HAP-1 (cell line): ENCODE data around the gene TLCD3B.

ENCODE experiments used
- DNase-seq, 2 experiments: peaks; one replicate each; pipeline ENCODE4 v3.0.0-alpha.2; 2016 to 2020; ENCODE audit warnings: low spot score in 2 of 2
- H3K27me3 ChIP-seq: fragments of 250-450 bp; sonication (Bioruptor Pico); 2 replicates; pipeline ENCODE4 v1.5.1; 2020; ENCODE audit warnings: low read depth, mild to moderate bottlenecking, moderate library complexity
- H3K36me3 ChIP-seq: fragments of 250-450 bp; sonication (Bioruptor Pico); replicated peaks from 2 replicates; pipeline ENCODE4 v1.5.1; 2020; ENCODE audit warnings: mild to moderate bottlenecking
- H3K4me1 ChIP-seq: fragments of 250-450 bp; sonication (Bioruptor Pico); 2 replicates; pipeline ENCODE4 v1.5.1; 2020; ENCODE audit warnings: mild to moderate bottlenecking
- H3K4me3 ChIP-seq: fragments of 250-450 bp; sonication (Bioruptor Pico); 2 replicates; pipeline ENCODE4 v1.5.1; 2020; ENCODE audit warnings: mild to moderate bottlenecking, moderate library complexity
- H3K9me3 ChIP-seq: fragments of 250-450 bp; sonication (Bioruptor Pico); 2 replicates; pipeline ENCODE4 v1.5.1; 2020; ENCODE audit warnings: mild to moderate bottlenecking, moderate library complexity
- in situ Hi-C: fragments of 300-500 bp; cut with MboI; formaldehyde crosslinking; loops from 3 replicates; pipeline ENCODE4 v1.14.3; 2020; ENCODE audit warnings: low sequenced_read_pairs, inconsistent platforms, mixed read lengths

Gene TLCD3B

DNA sequence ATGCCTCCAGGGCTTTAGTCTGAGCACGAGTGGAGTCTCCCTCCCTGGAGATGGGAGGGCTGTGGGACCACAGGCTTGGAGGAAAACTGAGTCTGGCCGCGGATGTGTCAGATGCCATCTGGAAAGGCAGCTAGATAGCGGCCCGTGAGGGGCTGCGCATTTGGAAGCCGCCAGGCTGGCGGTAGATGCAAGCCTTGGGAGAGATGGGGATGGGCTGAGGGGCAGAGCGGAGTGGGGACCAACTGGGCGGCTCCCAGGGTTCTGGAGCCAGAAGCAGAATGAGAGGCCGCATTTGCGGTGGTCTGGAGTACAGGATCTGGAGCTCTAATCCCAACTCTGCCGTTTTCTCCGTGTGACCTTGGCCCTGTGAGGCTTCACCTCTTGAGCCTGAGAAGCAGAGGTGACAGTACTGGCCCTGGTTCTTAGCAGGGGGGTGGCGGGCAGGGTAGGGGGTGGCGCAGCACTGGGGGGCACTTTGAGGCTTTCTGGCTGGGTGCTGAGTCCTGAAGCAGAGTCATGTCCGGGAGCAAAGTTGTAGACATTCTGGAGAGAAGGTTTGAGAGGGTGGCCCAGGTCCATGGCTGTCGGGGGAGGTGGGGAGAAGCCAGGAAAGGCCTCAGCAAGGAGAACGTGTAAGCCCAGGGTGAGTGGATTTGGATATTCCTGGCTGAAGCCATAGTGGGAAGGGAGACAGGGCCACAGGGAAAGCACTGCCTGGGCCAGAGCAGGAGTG, 28.3 kb downstream of the TLCD3B start:
- Histone ChIP-seq H3K4me1 (no peaks in the 10 kb centered on the region), H3K27me3 (no peaks in the 10 kb centered on the region), H3K9me3 (no peaks in the 10 kb centered on the region), H3K36me3 (peaks cover 46% of the 10 kb centered on the region), H3K4me3 (no peak overlapping the region)
- DNase-seq: no peak
- in situ Hi-C loops: no loop called here

DNA sequence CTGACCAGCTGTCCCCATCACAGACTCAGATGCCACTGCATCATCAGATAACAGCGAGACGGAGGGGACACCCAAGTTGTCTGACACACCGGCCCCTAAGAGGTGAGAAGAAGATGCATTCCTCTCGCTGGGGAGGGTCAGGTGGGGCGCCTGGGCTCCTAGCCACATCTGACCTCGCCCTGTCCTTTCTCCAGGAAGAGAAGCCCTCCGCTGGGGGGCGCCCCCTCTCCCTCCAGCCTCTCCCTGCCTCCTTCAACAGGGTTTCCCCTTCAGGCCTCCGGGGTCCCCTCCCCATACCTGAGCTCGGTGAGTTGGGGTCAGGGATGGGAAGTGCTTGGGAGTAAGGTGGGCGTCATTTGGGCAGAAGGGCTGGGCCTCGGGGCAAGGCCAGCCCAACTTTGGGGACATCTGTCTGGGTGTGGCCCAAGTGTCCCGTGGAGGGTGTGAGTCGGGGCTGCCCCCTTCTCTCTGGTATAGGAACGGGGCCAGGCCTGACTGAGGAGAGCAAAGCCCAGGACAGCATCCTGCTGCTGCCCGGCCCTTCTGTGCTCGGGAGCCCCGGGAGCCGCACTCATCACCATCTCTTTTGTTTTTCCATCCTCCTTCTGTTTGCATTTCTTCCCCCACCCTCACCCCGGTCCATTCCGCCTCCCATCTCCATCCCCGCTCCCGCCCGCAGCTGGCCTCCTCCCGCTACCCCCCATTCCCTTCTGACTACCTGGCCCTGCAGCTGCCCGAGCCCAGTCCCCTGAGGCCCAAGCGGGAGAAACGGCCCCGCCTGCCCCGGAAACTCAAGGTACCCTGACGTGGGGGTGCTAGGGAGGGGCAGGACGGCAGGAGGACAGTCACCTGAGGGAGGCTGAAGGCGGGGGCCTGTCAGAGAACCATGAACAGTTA, 30.1 kb downstream of the TLCD3B start:
- no peaks in the 10 kb centered on the region for H3K9me3 ChIP-seq
- peaks cover 4% of the 10 kb centered on the region for H3K4me1 ChIP-seq
- peaks cover 44% of the 10 kb centered on the region for H3K36me3 ChIP-seq
- DNase-seq: no peak
- H3K27me3 ChIP-seq: no peaks in the 10 kb centered on the region
- H3K4me3 ChIP-seq: no peak overlapping the region
- in situ Hi-C loops: no loop called here

- in situ Hi-C loops: no loop called here
Measured at GRCh38 chr16:29999605-30000004, 31.5 kb downstream of the TLCD3B start.

GRCh38 chr16:29996766-29997250, 34.3 kb downstream of the TLCD3B start:
- DNase-seq: no peak
- no peaks in the 10 kb centered on the region for H3K9me3 ChIP-seq
- peak overlapping the region; percentile 92 for H3K4me3 ChIP-seq
- no peaks in the 10 kb centered on the region for H3K27me3 ChIP-seq
- H3K4me1 ChIP-seq: peaks cover 13% of the 10 kb centered on the region
- in situ Hi-C loops: no loop called here
- peaks cover 51% of the 10 kb centered on the region for H3K36me3 ChIP-seq

More at GRCh38 chr16:29999605-30000004, 31.5 kb downstream of the TLCD3B start:
- Histone ChIP-seq H3K9me3 (no peaks in the 10 kb centered on the region), H3K27me3 (no peaks in the 10 kb centered on the region), H3K4me1 (peaks cover 11% of the 10 kb centered on the region), H3K4me3 (no peak overlapping the region), H3K36me3 (peaks cover 44% of the 10 kb centered on the region)
- no peak for DNase-seq

- in situ Hi-C loops: no loop called here
- Histone ChIP-seq H3K36me3 (peaks cover 48% of the 10 kb centered on the region), H3K4me3 (peak within 1 kb of the TSS; percentile 92), H3K27me3 (no peaks in the 10 kb centered on the region), H3K9me3 (no peaks in the 10 kb centered on the region), H3K4me1 (peaks cover 13% of the 10 kb centered on the region)
- peak; percentile 95 to 99 for DNase-seq
Measured at GRCh38 chr16:29995911-29996765, 34.9 kb downstream of the TLCD3B start, which contains the start of gene INO80E. INO80E (plus strand) TSS chr16:29996241; CDS start chr16:29996311, 70 bp downstream.

- Histone ChIP-seq H3K4me1 (peaks cover 13% of the 10 kb centered on the region), H3K4me3 (peak within 1 kb of the TSS; percentile 92), H3K27me3 (no peaks in the 10 kb centered on the region), H3K36me3 (peaks cover 45% of the 10 kb centered on the region), H3K9me3 (no peaks in the 10 kb centered on the region)
- in situ Hi-C loops: no loop called here
- peak; percentile 82 to 90 for DNase-seq
Measured at GRCh38 chr16:29995324-29995910, 35.7 kb downstream of the TLCD3B start, which contains the start of gene HIRIP3. HIRIP3 (minus strand) TSS chr16:29995617; CDS start chr16:29995605, 12 bp downstream.

GRCh38 chr16:29994600-29995323, 36.3 kb downstream of the TLCD3B start:
- H3K36me3 ChIP-seq: peaks cover 48% of the 10 kb centered on the region
- H3K27me3 ChIP-seq: no peaks in the 10 kb centered on the region
- H3K4me1 ChIP-seq: peaks cover 13% of the 10 kb centered on the region
- peak; percentile 45 to 81 for DNase-seq
- no peaks in the 10 kb centered on the region for H3K9me3 ChIP-seq
- peak overlapping the region; percentile 92 for H3K4me3 ChIP-seq
- in situ Hi-C loops: no loop called here

DNA sequence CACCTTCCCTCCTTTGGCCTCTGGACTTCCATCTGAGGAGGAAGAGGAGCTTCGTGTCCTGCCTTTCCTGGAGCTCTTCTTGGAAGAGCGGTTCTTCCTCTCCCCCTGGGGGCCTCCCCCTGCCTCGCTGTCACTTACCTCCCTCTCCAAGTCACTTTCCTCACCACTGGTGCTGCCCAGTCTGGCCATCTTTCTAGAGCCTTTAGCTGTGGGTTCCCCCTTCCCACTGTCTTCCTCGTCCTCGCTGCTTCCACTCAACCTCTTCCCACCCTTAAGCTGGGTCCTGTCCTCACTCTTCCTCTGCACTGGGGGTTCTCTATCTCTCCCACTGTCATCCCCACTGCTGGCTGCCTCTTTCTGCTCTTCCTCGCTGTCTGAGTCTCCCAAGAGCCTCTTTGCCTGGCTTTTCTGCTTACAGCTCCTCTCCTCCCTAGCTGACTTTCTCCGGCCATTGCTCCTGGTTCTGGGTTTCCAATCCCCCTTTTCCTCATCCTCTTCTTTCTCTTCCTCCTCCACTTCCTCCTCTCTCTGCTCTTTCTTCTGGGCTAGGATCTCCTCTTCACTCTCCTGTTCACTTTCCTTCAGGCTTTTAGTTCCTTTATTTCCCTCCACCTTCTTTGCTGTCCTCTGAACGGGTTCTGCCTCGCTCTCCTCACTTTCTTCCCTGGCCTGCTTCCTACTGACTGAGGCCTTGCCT, 37.0 kb downstream of the TLCD3B start:
- no peaks in the 10 kb centered on the region for H3K27me3 ChIP-seq
- in situ Hi-C loops: no loop called here
- H3K4me1 ChIP-seq: peaks cover 13% of the 10 kb centered on the region
- no peak for DNase-seq
- H3K4me3 ChIP-seq: no peak overlapping the region
- peaks cover 48% of the 10 kb centered on the region for H3K36me3 ChIP-seq
- no peaks in the 10 kb centered on the region for H3K9me3 ChIP-seq

DNA sequence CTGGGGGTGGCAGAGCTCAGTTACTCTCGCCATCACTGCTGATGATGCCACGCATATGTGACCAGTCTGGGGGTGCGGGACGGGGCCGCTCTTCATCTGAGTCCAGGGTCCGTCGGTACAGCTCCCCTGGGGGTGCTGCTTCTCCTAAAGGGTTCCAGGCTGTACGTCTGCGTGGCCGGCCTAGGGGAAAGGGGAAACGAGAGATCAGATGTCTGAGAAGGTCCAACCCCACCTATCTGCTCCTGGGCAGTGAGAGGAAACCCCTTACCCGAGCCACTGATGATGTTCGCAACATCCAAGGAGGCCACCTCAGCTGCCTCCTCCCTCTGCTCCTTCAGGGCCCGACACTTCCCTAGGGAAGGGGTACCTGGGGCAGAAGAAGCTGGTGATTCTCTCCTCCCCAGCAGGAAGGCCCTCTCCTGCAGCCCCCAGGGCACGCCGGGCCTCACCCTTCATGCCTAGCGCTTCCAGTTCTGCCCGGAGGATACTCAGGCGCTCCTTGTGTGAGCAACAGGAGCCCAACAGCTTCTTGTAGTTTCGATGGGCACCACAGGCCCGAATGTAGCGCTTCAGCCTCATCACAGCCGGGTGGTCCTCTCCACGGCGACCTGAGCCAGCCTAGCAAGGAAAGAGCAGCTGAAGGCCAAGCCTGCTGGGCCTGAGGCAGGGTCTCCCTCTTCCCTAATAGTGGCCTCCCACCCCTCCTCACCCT, 37.7 kb downstream of the TLCD3B start:
- Histone ChIP-seq H3K4me1 (peaks cover 13% of the 10 kb centered on the region), H3K27me3 (no peaks in the 10 kb centered on the region), H3K9me3 (no peaks in the 10 kb centered on the region), H3K36me3 (peaks cover 52% of the 10 kb centered on the region), H3K4me3 (no peak overlapping the region)
- in situ Hi-C loops: no loop called here
- no peak for DNase-seq

DNA sequence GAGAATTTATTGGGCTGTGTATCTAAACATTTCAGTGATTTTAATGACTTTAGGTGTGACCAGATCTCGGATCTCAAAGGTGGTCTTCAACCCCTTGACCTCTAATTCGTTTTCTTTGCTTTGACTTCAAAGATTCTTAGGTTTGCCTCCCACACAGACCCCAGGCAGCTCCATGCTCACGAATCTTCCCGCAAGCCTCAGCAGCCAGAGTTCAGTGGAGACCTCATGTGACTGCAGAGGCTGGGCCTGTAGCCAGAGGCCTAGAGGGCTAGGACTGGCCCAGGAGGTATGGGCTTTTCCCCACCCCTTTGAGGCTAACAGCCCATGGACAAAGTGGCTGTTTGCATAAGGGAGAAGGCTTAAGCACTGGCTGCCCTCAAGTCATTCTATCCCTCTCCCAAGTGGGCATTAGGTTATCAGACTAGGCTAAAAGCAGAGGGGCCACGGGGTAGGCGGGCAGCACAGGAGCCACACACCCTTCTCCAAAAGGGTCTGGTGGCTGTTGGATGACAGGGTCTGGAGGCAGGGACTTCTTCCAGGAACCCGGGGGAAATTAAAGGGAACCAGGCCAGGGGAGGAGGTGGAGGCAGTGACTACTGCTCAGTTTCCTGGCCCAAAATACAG, 38.6 kb downstream of the TLCD3B start:
- Histone ChIP-seq H3K36me3 (peaks cover 59% of the 10 kb centered on the region), H3K27me3 (no peaks in the 10 kb centered on the region), H3K4me1 (peaks cover 13% of the 10 kb centered on the region), H3K9me3 (no peaks in the 10 kb centered on the region), H3K4me3 (no peak overlapping the region)
- in situ Hi-C loops: no loop called here
- no peak for DNase-seq

GRCh38 chr16:29991571-29991904, 39.5 kb downstream of the TLCD3B start:
- H3K4me3 ChIP-seq: no peak overlapping the region
- no peaks in the 10 kb centered on the region for H3K27me3 ChIP-seq
- DNase-seq: no peak
- H3K9me3 ChIP-seq: no peaks in the 10 kb centered on the region
- in situ Hi-C loops: no loop called here
- peaks cover 8% of the 10 kb centered on the region for H3K4me1 ChIP-seq
- peaks cover 67% of the 10 kb centered on the region for H3K36me3 ChIP-seq
